GM18517 (cell line): ENCODE measurements around the gene RSRP1.
"Not testable (repeated sequence)": the region's sequence is repeated elsewhere in the genome, so short reads cannot be mapped to it uniquely, and the experiment has no call there.

Experiments used
- ATAC-seq: cut with Tn5 transposase; IDR thresholded peaks from one replicate; pipeline ENCODE4 v1.9.1; 2021; ENCODE audit warnings: mild to moderate bottlenecking, moderate library complexity; ENCODE audit not compliant: unreplicated experiment

Gene RSRP1

GRCh38 chr1:25259813-25260212, 12.6 kb upstream of the RSRP1 start:
- not testable (repeated sequence) for ATAC-seq

- no peak for ATAC-seq
These were observed 9.9 kb upstream of the RSRP1 start for GRCh38 chr1:25257196-25257595.

- ATAC-seq: no peak
These were observed 9.3 kb upstream of the RSRP1 start for GRCh38 chr1:25256578-25256965.

GRCh38 chr1:25255706-25256577, 8.7 kb upstream of the RSRP1 start:
- ATAC-seq: no peak

GRCh38 chr1:25253911-25254310, 6.7 kb upstream of the RSRP1 start:
- ATAC-seq: no peak

- ATAC-seq: no peak
These were observed 838 bp upstream of the RSRP1 start for GRCh38 chr1:25247829-25248754.

- ATAC-seq: no peak
These were observed 642 bp downstream of the RSRP1 start for GRCh38 chr1:25246600-25247023.

- no peak for ATAC-seq
These were observed 1.2 kb downstream of the RSRP1 start for GRCh38 chr1:25245809-25246599.

- no peak for ATAC-seq
These were observed 1.9 kb downstream of the RSRP1 start for GRCh38 chr1:25245393-25245792.

GRCh38 chr1:25243907-25244306, 3.3 kb downstream of the RSRP1 start:
- ATAC-seq: no peak

- ATAC-seq: peak; percentile 70
These were observed 7.3 kb downstream of the RSRP1 start for GRCh38 chr1:25239681-25240541.

- ATAC-seq: no peak
These were observed 9.2 kb downstream of the RSRP1 start for GRCh38 chr1:25238046-25238445.

GRCh38 chr1:25236261-25236660, 11.0 kb downstream of the RSRP1 start:
- not testable (repeated sequence) for ATAC-seq

GRCh38 chr1:25235411-25235810, 11.8 kb downstream of the RSRP1 start:
- ATAC-seq: not testable (repeated sequence)

GRCh38 chr1:25232866-25233784, 14.1 kb downstream of the RSRP1 start:
- no peak for ATAC-seq

GRCh38 chr1:25232027-25232865, 15.0 kb downstream of the RSRP1 start, which contains the start of gene SYF2:
Gene SYF2, minus strand, starts transcription at chr1:25232502. Its CDS starts 35 bp downstream, at chr1:25232467.
- ATAC-seq: peak; percentile 67

GRCh38 chr1:25223471-25223870, 23.8 kb downstream of the RSRP1 start:
- ATAC-seq: no peak

GRCh38 chr1:25222606-25223005, 24.6 kb downstream of the RSRP1 start:
- ATAC-seq: no peak
